ENCODE measurements around the gene GPSM1. TPM values are rescaled to one million over a fixed set of nuclear protein-coding genes. Genes with fewer than 3 reads are reported as not detected.

GPSM1 gene
- polyA plus RNA-seq, 4 donors, result 1.1 to 40.9 (median 2.9) TPM

DNA sequence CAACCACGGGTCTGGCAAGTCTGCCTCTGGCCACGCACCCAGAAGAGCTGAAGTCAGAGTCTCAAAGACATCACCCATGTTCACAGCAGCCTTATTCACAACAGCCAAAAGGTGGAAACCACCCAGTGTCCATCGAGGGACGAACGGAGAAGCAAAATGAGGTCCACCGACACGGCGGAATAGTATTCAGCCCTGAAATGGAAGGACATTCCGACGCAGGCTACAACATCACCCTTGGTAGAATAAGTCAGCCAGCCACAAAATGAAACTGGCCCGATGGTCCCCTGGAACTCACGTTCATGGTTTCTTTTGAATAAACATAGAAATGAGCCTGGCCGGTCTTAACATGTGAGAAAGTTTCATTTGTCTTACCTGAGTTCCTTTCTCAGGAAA, 40.4 kb upstream of the GPSM1 start:
- no peak for DNase-seq

DNA sequence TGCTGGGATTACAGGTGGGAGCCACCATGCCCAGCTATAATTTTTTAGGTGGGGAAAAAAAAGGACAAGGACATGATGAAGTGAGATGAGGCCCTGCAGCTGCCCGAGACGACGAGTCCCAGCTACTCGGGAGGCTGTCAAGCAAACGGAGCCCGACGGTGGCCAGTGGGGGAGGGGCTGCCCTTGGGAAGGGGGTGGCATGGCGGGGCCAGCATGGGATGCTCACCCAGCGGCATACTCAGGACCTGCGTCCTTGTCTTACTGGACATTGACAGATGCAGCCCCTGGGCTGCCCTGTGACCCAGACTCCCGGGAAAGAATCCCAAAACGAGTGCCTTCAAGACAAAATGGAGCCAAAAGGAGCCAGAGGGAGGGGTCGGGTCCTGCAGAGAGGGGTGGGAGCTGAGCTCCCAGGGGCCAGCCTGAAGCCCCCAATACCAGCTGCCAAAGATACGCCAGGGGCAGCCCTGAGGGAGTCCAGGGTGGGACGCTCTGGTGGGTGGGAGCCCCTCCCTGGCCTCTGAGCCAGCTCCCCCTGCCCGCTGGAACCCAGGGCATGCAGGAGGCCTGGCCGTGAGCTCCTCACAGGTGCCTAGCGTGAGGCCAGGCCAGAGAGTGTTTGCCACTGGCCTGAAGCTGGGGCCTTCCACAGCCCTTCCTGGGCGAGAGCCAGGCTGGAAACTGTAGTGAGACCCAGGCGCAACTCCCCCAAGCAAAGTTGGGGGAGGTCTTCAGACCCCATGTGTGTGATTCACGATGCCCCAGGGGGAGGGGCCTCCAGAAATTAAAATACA, 39.2 kb upstream of the GPSM1 start:
- Histone ChIP-seq H3K27me3 (ENCODE audit: control insufficient read depth in 3 of 3, insufficient read depth in 3 of 3, low read length in 3 of 3) (peaks cover 0 to 4% (median 0%) of the 10 kb centered on the region in 3 donors), H3K4me3 (ENCODE audit: low read depth in 1 of 3, low read length in 3 of 3) (no peak overlapping the region), H3K9me3 (ENCODE audit: control insufficient read depth in 2 of 2, insufficient read depth in 1 of 2, low read depth in 1 of 2, low read length in 1 of 2) (no peaks in the 10 kb centered on the region), H3K27ac (ENCODE audit: low read depth in 1 of 3, low read length in 2 of 3) (no peak overlapping the region), H3K4me1 (ENCODE audit: control insufficient read depth in 3 of 3, insufficient read depth in 2 of 3, low read depth in 1 of 3, low read length in 2 of 3) (peaks cover 0 to 3% (median 0%) of the 10 kb centered on the region in 3 donors), H3K36me3 (ENCODE audit: control insufficient read depth in 3 of 3, insufficient read depth in 2 of 3, low read depth in 1 of 3, low read length in 3 of 3) (no peaks in the 10 kb centered on the region)
- no peak for FAIRE-seq
- no peak for DNase-seq
- WGBS, 3 donors, result 56 to 68% (median 62%) methylated on average over 21 of the region's 21 CpGs

More for the DNA sequence above, 40.4 kb upstream of the GPSM1 start:
- no peak for FAIRE-seq
- Histone ChIP-seq H3K4me3 (ENCODE audit: low read depth in 1 of 3, low read length in 3 of 3) (no peak overlapping the region), H3K27ac (ENCODE audit: low read depth in 1 of 3, low read length in 2 of 3) (no peak overlapping the region), H3K4me1 (ENCODE audit: control insufficient read depth in 3 of 3, insufficient read depth in 2 of 3, low read depth in 1 of 3, low read length in 2 of 3) (peaks cover 0 to 3% (median 0%) of the 10 kb centered on the region in 3 donors), H3K9me3 (ENCODE audit: control insufficient read depth in 2 of 2, insufficient read depth in 1 of 2, low read depth in 1 of 2, low read length in 1 of 2) (no peaks in the 10 kb centered on the region), H3K36me3 (ENCODE audit: control insufficient read depth in 3 of 3, insufficient read depth in 2 of 3, low read depth in 1 of 3, low read length in 3 of 3) (no peaks in the 10 kb centered on the region), H3K27me3 (ENCODE audit: control insufficient read depth in 3 of 3, insufficient read depth in 3 of 3, low read length in 3 of 3) (peaks cover 0 to 4% (median 0%) of the 10 kb centered on the region in 3 donors)
- 86 to 88% (median 88%) methylated on average over 13 of the region's 13 CpGs for WGBS, 3 donors

DNA sequence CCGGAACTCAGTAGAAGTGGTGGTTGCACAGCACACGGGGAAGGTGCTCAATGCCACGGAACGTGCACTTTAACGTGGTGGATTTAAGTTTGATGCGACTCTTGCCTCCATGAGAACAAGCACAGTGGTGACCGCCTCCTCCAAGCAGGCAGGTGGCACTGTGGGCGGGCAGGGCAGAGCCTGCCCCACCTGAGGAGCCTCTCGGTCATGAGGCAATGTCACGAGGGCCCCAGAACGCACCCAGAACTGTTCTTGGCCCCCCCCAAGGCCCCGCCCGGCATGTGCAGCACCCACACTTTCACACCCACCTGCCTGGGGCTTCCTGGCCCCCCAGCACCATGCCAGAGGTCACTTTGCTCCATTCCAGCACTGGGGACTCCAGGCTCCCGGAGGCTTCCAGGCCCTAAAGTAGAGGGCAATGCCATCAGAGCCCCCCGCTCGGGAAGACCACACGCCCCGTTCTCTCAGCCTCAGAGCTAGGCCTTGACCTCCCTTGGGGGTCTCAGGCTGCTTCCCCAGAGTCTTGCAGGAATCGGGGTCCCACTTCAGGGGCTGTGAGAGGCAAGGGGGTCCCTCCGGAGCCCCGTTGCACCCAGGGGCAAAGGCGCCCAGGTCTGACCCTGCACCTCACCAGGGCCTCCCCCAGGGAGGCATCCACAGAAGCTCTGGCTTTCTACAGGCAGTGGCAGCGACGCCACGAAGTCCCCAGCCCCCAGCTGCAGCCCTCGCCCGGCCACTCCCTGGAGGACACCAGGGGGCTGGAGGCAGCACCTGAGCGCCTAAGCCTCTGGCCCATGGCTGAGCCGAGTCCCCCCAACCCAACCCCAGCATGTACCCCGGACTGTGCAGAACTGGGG, 37.5 kb upstream of the GPSM1 start:
- FAIRE-seq (no peak), DNase-seq (no peak)
- WGBS, 3 donors, result 77 to 83% (median 78%) methylated on average over 28 to 30 of the region's 30 CpGs
- Histone ChIP-seq H3K9me3 (ENCODE audit: control insufficient read depth in 2 of 2, insufficient read depth in 1 of 2, low read depth in 1 of 2, low read length in 1 of 2) (no peaks in the 10 kb centered on the region), H3K36me3 (ENCODE audit: control insufficient read depth in 3 of 3, insufficient read depth in 2 of 3, low read depth in 1 of 3, low read length in 3 of 3) (no peaks in the 10 kb centered on the region), H3K27ac (ENCODE audit: low read depth in 1 of 3, low read length in 2 of 3) (no peak overlapping the region), H3K27me3 (ENCODE audit: control insufficient read depth in 3 of 3, insufficient read depth in 3 of 3, low read length in 3 of 3) (peaks cover 0 to 4% (median 0%) of the 10 kb centered on the region in 3 donors), H3K4me1 (ENCODE audit: control insufficient read depth in 3 of 3, insufficient read depth in 2 of 3, low read depth in 1 of 3, low read length in 2 of 3) (no peaks in the 10 kb centered on the region), H3K4me3 (ENCODE audit: low read depth in 1 of 3, low read length in 3 of 3) (no peak overlapping the region)

DNA sequence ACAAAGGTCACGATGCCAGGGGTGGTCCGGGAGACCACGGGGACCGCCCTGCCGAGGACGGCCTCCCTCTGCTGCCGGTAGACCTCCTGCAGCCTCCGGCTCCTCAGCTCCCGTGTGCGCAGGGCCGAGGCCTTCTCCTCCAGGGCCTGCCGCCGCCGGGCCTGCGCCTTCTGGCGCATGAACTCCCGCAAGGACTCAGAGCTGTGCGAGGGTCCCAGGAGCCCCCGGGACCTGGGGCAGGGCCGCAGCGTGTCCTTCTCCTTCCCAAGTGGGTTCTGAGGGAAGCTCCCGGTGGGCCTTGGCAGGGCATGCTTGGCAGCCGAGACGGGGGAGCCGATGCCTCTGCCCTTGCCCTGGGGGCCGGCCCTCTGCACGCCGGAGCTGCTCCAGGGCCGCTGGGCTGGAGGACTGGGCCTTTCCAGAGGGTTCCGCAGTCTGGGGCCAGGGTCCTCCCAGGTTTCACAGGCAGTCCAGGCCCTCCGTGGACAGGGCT, 36.8 kb upstream of the GPSM1 start:
- WGBS, 3 donors, result 87 to 89% (median 88%) methylated on average over 27 to 31 of the region's 31 CpGs
- DNase-seq (no peak), FAIRE-seq (no peak)
- Histone ChIP-seq H3K4me3 (ENCODE audit: low read depth in 1 of 3, low read length in 3 of 3) (no peak overlapping the region), H3K36me3 (ENCODE audit: control insufficient read depth in 3 of 3, insufficient read depth in 2 of 3, low read depth in 1 of 3, low read length in 3 of 3) (no peaks in the 10 kb centered on the region), H3K9me3 (ENCODE audit: control insufficient read depth in 2 of 2, insufficient read depth in 1 of 2, low read depth in 1 of 2, low read length in 1 of 2) (no peaks in the 10 kb centered on the region), H3K4me1 (ENCODE audit: control insufficient read depth in 3 of 3, insufficient read depth in 2 of 3, low read depth in 1 of 3, low read length in 2 of 3) (no peaks in the 10 kb centered on the region), H3K27me3 (ENCODE audit: control insufficient read depth in 3 of 3, insufficient read depth in 3 of 3, low read length in 3 of 3) (peaks cover 0 to 4% (median 0%) of the 10 kb centered on the region in 3 donors), H3K27ac (ENCODE audit: low read depth in 1 of 3, low read length in 2 of 3) (no peak overlapping the region)

DNA sequence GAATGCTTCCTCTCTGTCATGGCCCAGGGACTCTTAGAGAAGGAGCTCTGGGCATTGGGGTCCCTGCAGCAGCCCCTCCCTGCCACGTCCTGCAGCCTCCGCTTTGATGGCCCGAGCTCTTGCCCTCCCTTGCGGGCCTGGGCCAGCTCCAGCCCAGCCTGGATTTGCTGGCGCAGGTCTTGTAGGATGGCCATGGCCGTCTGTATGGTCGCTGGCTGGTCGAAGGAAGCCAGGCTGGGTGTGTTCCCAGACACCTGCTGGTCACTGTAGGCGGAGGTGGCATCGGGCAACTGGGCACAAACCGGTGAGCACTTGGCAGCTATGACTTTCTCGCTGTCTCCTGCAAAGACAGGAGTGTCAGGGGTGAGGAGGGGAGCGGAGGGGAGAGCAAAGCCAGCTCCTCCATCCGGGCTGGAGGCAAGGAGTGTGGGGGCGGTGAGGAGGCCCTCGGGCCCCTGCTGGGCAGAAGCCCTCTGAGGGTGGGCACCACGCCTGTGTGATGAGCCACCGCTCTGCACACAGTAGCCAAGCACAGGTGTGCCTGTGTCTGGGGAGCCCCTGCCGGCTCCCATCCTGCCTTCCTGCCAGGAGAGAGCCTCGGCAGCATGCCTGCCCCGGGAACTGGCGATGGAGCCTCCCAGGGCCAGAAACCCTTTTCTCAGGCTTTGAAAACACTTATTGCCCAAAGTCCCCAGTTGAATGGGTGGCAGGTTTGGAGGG, 35.9 kb upstream of the GPSM1 start:
- 67 to 82% (median 80%) methylated on average over 18 to 22 of the region's 22 CpGs for WGBS, 3 donors
- no peak overlapping the region for H3K27ac ChIP-seq (ENCODE audit: low read depth in 1 of 3, low read length in 2 of 3)
- DNase-seq (no peak), FAIRE-seq (no peak)
- no peaks in the 10 kb centered on the region for H3K36me3 ChIP-seq (ENCODE audit: control insufficient read depth in 3 of 3, insufficient read depth in 2 of 3, low read depth in 1 of 3, low read length in 3 of 3)
- no peaks in the 10 kb centered on the region for H3K9me3 ChIP-seq (ENCODE audit: control insufficient read depth in 2 of 2, insufficient read depth in 1 of 2, low read depth in 1 of 2, low read length in 1 of 2)
- no peak overlapping the region for H3K4me3 ChIP-seq (ENCODE audit: low read depth in 1 of 3, low read length in 3 of 3)
- H3K4me1 ChIP-seq (ENCODE audit: control insufficient read depth in 3 of 3, insufficient read depth in 2 of 3, low read depth in 1 of 3, low read length in 2 of 3), result peaks cover 0 to 4% (median 0%) of the 10 kb centered on the region in 3 donors
- H3K27me3 ChIP-seq (ENCODE audit: control insufficient read depth in 3 of 3, insufficient read depth in 3 of 3, low read length in 3 of 3), result peaks cover 0 to 4% (median 0%) of the 10 kb centered on the region in 3 donors

DNA sequence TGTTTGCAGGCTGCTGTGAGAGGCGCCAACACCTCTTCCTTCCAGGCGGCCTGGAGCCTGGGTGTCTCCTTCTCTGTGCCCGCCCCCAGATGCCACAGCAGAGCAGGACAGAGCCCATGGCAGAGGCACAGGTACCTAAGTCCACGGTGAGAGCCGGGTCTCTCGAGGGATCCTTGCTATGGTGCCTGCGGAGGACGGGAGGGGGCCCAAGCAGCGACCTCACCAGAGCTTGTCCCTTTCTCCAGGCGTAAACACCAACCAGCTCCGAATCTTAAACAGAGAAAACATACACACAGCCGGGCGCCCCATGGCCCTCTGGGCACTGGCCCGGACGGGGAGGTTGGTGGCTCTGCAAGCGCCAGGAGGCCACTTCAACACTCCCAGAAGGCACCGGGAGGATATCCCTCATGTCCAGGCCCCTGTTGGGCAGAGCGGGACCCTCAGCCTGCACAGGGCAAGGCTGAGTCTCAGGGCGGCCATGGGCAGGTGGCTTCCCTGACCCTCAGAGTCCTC, 35.3 kb upstream of the GPSM1 start:
- Histone ChIP-seq H3K4me3 (ENCODE audit: low read depth in 1 of 3, low read length in 3 of 3) (no peak overlapping the region), H3K27me3 (ENCODE audit: control insufficient read depth in 3 of 3, insufficient read depth in 3 of 3, low read length in 3 of 3) (no peaks in the 10 kb centered on the region), H3K36me3 (ENCODE audit: control insufficient read depth in 3 of 3, insufficient read depth in 2 of 3, low read depth in 1 of 3, low read length in 3 of 3) (no peaks in the 10 kb centered on the region), H3K9me3 (ENCODE audit: control insufficient read depth in 2 of 2, insufficient read depth in 1 of 2, low read depth in 1 of 2, low read length in 1 of 2) (no peaks in the 10 kb centered on the region), H3K4me1 (ENCODE audit: control insufficient read depth in 3 of 3, insufficient read depth in 2 of 3, low read depth in 1 of 3, low read length in 2 of 3) (peaks cover 0 to 9% (median 0%) of the 10 kb centered on the region in 3 donors), H3K27ac (ENCODE audit: low read depth in 1 of 3, low read length in 2 of 3) (no peak overlapping the region)
- no peak for DNase-seq
- WGBS, 3 donors, result 72 to 81% (median 80%) methylated on average over 18 to 19 of the region's 19 CpGs
- no peak for FAIRE-seq

DNA sequence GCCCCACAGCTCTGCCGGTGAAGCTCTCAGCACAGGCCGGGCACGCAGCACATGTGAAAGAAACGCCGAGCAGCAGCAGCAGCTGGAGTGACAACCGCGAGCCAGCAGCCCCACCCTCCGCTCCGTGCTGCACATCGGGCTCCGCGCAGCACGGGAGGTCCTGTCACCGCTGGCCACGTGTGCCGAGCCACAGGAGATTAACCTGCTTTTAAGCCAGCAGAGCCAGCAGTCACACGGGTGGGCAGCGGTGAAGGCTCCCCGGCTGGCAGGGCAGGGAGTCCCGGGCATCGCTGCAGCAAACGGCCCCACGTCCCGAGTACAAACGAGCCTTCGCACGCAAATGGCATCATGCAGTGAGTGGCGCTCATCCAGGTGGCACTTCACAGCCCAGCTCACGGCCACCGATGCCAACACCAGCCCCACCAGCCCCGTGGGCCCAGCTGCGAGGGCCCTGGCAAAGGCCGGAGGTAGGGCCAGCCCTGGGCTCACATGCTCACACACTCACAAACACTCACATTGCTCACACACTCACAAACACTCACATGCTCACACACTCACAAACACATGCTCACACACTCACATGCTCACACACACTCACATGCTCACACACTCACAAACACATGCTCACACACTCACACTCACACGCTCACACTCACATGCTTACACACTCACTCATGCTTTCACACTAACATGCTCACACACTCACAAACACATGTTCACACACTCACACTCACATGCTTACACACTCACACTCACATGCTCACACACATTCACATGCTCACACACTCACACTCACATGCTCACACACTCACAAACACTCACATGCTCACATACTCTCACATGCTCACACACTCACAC, 34.5 kb upstream of the GPSM1 start:
- H3K4me3 ChIP-seq (ENCODE audit: low read depth in 1 of 3, low read length in 3 of 3), result no peak overlapping the region
- H3K27ac ChIP-seq (ENCODE audit: low read depth in 1 of 3, low read length in 2 of 3), result no peak overlapping the region
- H3K9me3 ChIP-seq (ENCODE audit: control insufficient read depth in 2 of 2, insufficient read depth in 1 of 2, low read depth in 1 of 2, low read length in 1 of 2), result no peaks in the 10 kb centered on the region
- 61 to 80% (median 66%) methylated on average over 28 to 34 of the region's 34 CpGs for WGBS, 3 donors
- FAIRE-seq (no peak), DNase-seq (no peak)
- peaks cover 0 to 10% (median 0%) of the 10 kb centered on the region in 3 donors for H3K4me1 ChIP-seq (ENCODE audit: control insufficient read depth in 3 of 3, insufficient read depth in 2 of 3, low read depth in 1 of 3, low read length in 2 of 3)
- no peaks in the 10 kb centered on the region for H3K36me3 ChIP-seq (ENCODE audit: control insufficient read depth in 3 of 3, insufficient read depth in 2 of 3, low read depth in 1 of 3, low read length in 3 of 3)
- no peaks in the 10 kb centered on the region for H3K27me3 ChIP-seq (ENCODE audit: control insufficient read depth in 3 of 3, insufficient read depth in 3 of 3, low read length in 3 of 3)
